IMR-90 (cell line): Measurements from ENCODE around the gene HSPH1. TPM values are rescaled to one million over a fixed set of nuclear protein-coding genes. Genes with fewer than 3 reads are reported as not detected.

Source experiments
- ATAC-seq: fragments of 200-7000 bp; cut with Tn5 transposase; 2 replicates; pipeline ENCODE4 v1.9.1; 2020; ENCODE audit warnings: low read depth, mild to moderate bottlenecking, moderate library complexity
- BruUV-seq: library from RNA; stranded (reverse); fragments of 400-500 nt; replicated peaks from 2 replicates; lab custom pipeline; 2021; lab: Mats Ljungman, UMichigan
- CTCF ChIA-PET: fragments of 300-600 bp; formaldehyde crosslinking; extraction: SDS; loops from one replicate; lab custom pipeline; 2021; ENCODE audit warnings: antibody characterized with exemption; lab: Yijun Ruan, JAX
- POLR2A ChIA-PET: fragments of 300-600 bp; sonication (Branson Sonifier 250); formaldehyde crosslinking; loops from one replicate; lab custom pipeline; 2022; ENCODE audit warnings: antibody characterized with exemption; ENCODE audit not compliant: unreplicated experiment; lab: Charles Lee
- DNase-seq: peaks from one replicate; pipeline ENCODE4 v3.0.0; 2013
- H2AFZ ChIP-seq: replicated peaks from 2 replicates; pipeline ENCODE3; 2013; ENCODE audit warnings: low read length, mild to moderate bottlenecking; ENCODE audit not compliant: poor library complexity
- H2AK5ac ChIP-seq: 2 replicates; pipeline ENCODE4 v1.6.1; 2013; ENCODE audit warnings: low read depth, low read length, inconsistent platforms
- H2AK9ac ChIP-seq: replicated peaks from 2 replicates; pipeline ENCODE3; 2013; ENCODE audit warnings: mild to moderate bottlenecking, low read depth, low read length, moderate library complexity; ENCODE audit not compliant: poor library complexity
- H2BK120ac ChIP-seq: 2 replicates; pipeline ENCODE4 v1.6.1; 2013; ENCODE audit warnings: low read depth, low read length, inconsistent platforms
- H2BK15ac ChIP-seq: 3 replicates; pipeline ENCODE4 v1.6.1; 2013; ENCODE audit warnings: low read depth, low read length, inconsistent platforms
- H2BK20ac ChIP-seq: 2 replicates; pipeline ENCODE4 v1.6.1; 2013; ENCODE audit warnings: low read depth, mild to moderate bottlenecking, inconsistent platforms, low read length, moderate library complexity
- H2BK5ac ChIP-seq: 2 replicates; pipeline ENCODE4 v1.6.1; 2013; ENCODE audit warnings: mild to moderate bottlenecking, low read depth, low read length, inconsistent platforms; ENCODE audit not compliant: poor library complexity, severe bottlenecking
- H3K14ac ChIP-seq: replicated peaks from 2 replicates; pipeline ENCODE4 v1.6.1; 2013; ENCODE audit warnings: low read depth, low read length, inconsistent platforms
- H3K18ac ChIP-seq: 2 replicates; pipeline ENCODE4 v1.6.1; 2013; ENCODE audit warnings: low read depth, low read length, control low read depth
- H3K23ac ChIP-seq: 2 replicates; pipeline ENCODE4 v1.6.1; 2013; ENCODE audit warnings: low read depth, low read length, inconsistent platforms
- H3K27ac ChIP-seq: 2 replicates; pipeline ENCODE4 v1.5.1; 2013; ENCODE audit warnings: mild to moderate bottlenecking, control low read depth, low read length; ENCODE audit not compliant: insufficient read depth
- H3K27me3 ChIP-seq: 2 replicates; pipeline ENCODE4 v1.6.1; 2013; ENCODE audit warnings: low read length; ENCODE audit not compliant: control insufficient read depth, insufficient read depth
- H3K36me3 ChIP-seq: 2 replicates; pipeline ENCODE4 v1.6.1; 2013; ENCODE audit warnings: low read length, mixed read lengths; ENCODE audit not compliant: control insufficient read depth, insufficient read depth
- H3K4ac ChIP-seq: 2 replicates; pipeline ENCODE4 v1.6.1; 2013; ENCODE audit warnings: low read depth, low read length, inconsistent platforms
- H3K4me1 ChIP-seq: 2 replicates; pipeline ENCODE4 v1.6.1; 2013; ENCODE audit warnings: low read length, mixed read lengths; ENCODE audit not compliant: control insufficient read depth, insufficient read depth
- H3K4me2 ChIP-seq: 2 replicates; pipeline ENCODE4 v1.6.1; 2013; ENCODE audit warnings: low read depth, mild to moderate bottlenecking, control low read depth, low read length, moderate library complexity
- H3K4me3 ChIP-seq: 2 replicates; pipeline ENCODE4 v1.5.1; 2013; ENCODE audit warnings: low read depth, mild to moderate bottlenecking, control low read depth, low read length, moderate library complexity; ENCODE audit not compliant: insufficient read depth
- H3K56ac ChIP-seq: 2 replicates; pipeline ENCODE4 v1.6.1; 2013; ENCODE audit warnings: low read length, inconsistent platforms; ENCODE audit not compliant: insufficient read depth; ENCODE audit errors: extremely low read depth
- H3K79me1 ChIP-seq, 2 experiments: 2 replicates each; pipeline ENCODE4 v1.6.1; 2013; ENCODE audit warnings: low read length in 2 of 2, inconsistent platforms in 1 of 2, low read depth in 1 of 2
- H3K9ac ChIP-seq: 2 replicates; pipeline ENCODE4 v1.6.1; 2013; ENCODE audit warnings: low read depth, low read length, control low read depth
- H3K9me1 ChIP-seq: 2 replicates; pipeline ENCODE4 v1.6.1; 2013; ENCODE audit warnings: low read length, inconsistent platforms; ENCODE audit not compliant: insufficient read depth
- H3K9me3 ChIP-seq: 2 replicates; pipeline ENCODE4 v1.6.1; 2013; ENCODE audit warnings: low read length; ENCODE audit not compliant: control insufficient read depth, insufficient read depth
- H4K20me1 ChIP-seq: 2 replicates; pipeline ENCODE4 v1.6.1; 2013; ENCODE audit warnings: low read length, inconsistent platforms; ENCODE audit not compliant: insufficient read depth
- H4K5ac ChIP-seq: 2 replicates; pipeline ENCODE4 v1.6.1; 2013; ENCODE audit warnings: mild to moderate bottlenecking, low read depth, low read length, control low read depth
- H4K8ac ChIP-seq, 2 experiments: 2 replicates each; pipeline ENCODE4 v1.6.1; 2013; ENCODE audit warnings: low read depth in 2 of 2, low read length in 2 of 2, control low read depth in 1 of 2, inconsistent platforms in 1 of 2
- H4K91ac ChIP-seq: 2 replicates; pipeline ENCODE4 v1.6.1; 2013; ENCODE audit warnings: low read depth, low read length, inconsistent platforms; ENCODE audit not compliant: insufficient read depth
- BHLHE40 ChIP-seq: fragments of 150-350 bp; IDR thresholded peaks from 2 replicates; pipeline ENCODE4 v1.6.1; 2016; ENCODE audit warnings: mild to moderate bottlenecking, low read depth, low read length
- CEBPB ChIP-seq: IDR thresholded peaks from 2 replicates; pipeline ENCODE4 v1.6.1; 2012; ENCODE audit warnings: low read depth, low read length, improper control_type of control experiment
- CHD1 ChIP-seq: IDR thresholded peaks from 2 replicates; pipeline ENCODE4 v1.6.1; 2012; ENCODE audit warnings: low read depth, low read length, improper control_type of control experiment
- CTCF ChIP-seq: conservative IDR thresholded peaks from 2 replicates; pipeline ENCODE4 v1.5.1; 2012; ENCODE audit warnings: mild to moderate bottlenecking, low read depth, low read length, improper control_type of control experiment
- FOS ChIP-seq: fragments of 150-350 bp; IDR thresholded peaks from 2 replicates; pipeline ENCODE4 v1.6.1; 2016; ENCODE audit warnings: low read depth, low read length
- MAFK ChIP-seq: IDR thresholded peaks from 2 replicates; pipeline ENCODE4 v1.6.1; 2012; ENCODE audit warnings: low read depth, low read length, improper control_type of control experiment
- MAZ ChIP-seq: IDR thresholded peaks from 2 replicates; pipeline ENCODE4 v1.6.1; 2012; ENCODE audit warnings: low read depth, mild to moderate bottlenecking, low read length, improper control_type of control experiment, moderate library complexity, borderline replicate concordance
- MXI1 ChIP-seq: IDR thresholded peaks from 2 replicates; pipeline ENCODE4 v1.6.1; 2012; ENCODE audit warnings: low read depth, mild to moderate bottlenecking, low read length, moderate library complexity, borderline replicate concordance
- NFE2L2 ChIP-seq: fragments of 150-350 bp; IDR thresholded peaks from 2 replicates; pipeline ENCODE4 v1.6.1; 2016; ENCODE audit warnings: low read depth, mild to moderate bottlenecking, low read length
- POLR2A ChIP-seq: IDR thresholded peaks from 2 replicates; pipeline ENCODE4 v1.6.1; 2012; ENCODE audit warnings: mild to moderate bottlenecking, low read depth, low read length
- RAD21 ChIP-seq: IDR thresholded peaks from 2 replicates; pipeline ENCODE4 v1.6.1; 2012; ENCODE audit warnings: low read length, improper control_type of control experiment
- RCOR1 ChIP-seq: IDR thresholded peaks from 2 replicates; pipeline ENCODE4 v1.6.1; 2012; ENCODE audit warnings: mild to moderate bottlenecking, low read length, improper control_type of control experiment; ENCODE audit not compliant: insufficient replicate concordance
- RFX5 ChIP-seq: IDR thresholded peaks from 2 replicates; pipeline ENCODE4 v1.8.0; 2012; ENCODE audit warnings: low read depth, mild to moderate bottlenecking, low read length, moderate library complexity
- SMC3 ChIP-seq: fragments of 150-350 bp; IDR thresholded peaks from 2 replicates; pipeline ENCODE4 v1.6.1; 2016; ENCODE audit warnings: low read depth, mild to moderate bottlenecking, antibody characterized with exemption, low read length, moderate library complexity
- WGBS, 2 experiments: methylation state at CpG; one replicate each; pipeline versions ENCODE4 v1.1.5 to v1.1.7; 2013; ENCODE audit warnings: missing lambda C conversion rate in 2 of 2; ENCODE audit not compliant: insufficient read length in 1 of 2; ENCODE audit errors: extremely low coverage in 2 of 2; 5-methylcytosine and 5-hydroxymethylcytosine counted together
- dilution Hi-C: fragments of 300-500 bp; cut with HindIII; formaldehyde crosslinking; loops from one replicate; pipeline ENCODE4 v1.14.3; 2018; ENCODE audit warnings: low sequenced_read_pairs; ENCODE audit not compliant: unreplicated experiment
- in situ Hi-C: fragments of 300-500 bp; cut with MboI; formaldehyde crosslinking; loops from 3 replicates; pipeline ENCODE4 v1.14.3; 2019; ENCODE audit warnings: low sequenced_read_pairs, inconsistent platforms, mixed read lengths
- intact Hi-C: fragments of 100-400 bp; cut with micrococcal nuclease; formaldehyde crosslinking; loops from 2 replicates; pipeline ENCODE4 v1.10.0; 2022
- polyA plus RNA-seq, 3 experiments: library from polyadenylated mRNA; depleted of rRNA; stranded (reverse); fragments of >200 nt; gene quantifications; 2 replicates each; pipeline ENCODE4 v1.2.3, GENCODE V29; 2012; ENCODE audit warnings: low replicate concordance in 1 of 3
- total RNA-seq: library from RNA; depleted of rRNA; stranded (reverse); fragments of >200 nt; gene quantifications from 2 replicates; pipeline ENCODE4 v1.2.3, GENCODE V29; 2012
- TF ChIP-seq, protein P1 (sequence below): fragments of 150-350 bp; IDR thresholded peaks from 2 replicates; pipeline ENCODE4 v1.6.1; 2017; ENCODE audit warnings: mild to moderate bottlenecking, antibody characterized with exemption, low read length, low read depth
- TF ChIP-seq, protein P2 (sequence below): fragments of 150-350 bp; IDR thresholded peaks from 2 replicates; pipeline ENCODE4 v1.6.1; 2016; ENCODE audit warnings: low read depth, mild to moderate bottlenecking, low read length, moderate library complexity, borderline replicate concordance

HSPH1 gene
- total and polyA plus RNA-seq, 2 of the 4 experiments (the other 2 are of a cell fraction) = 36.8 to 40.3 TPM

GRCh38 chr13:31121379-31122140 lies 40.1 kb downstream of the HSPH1 start:
- Histone ChIP-seq H3K18ac (no peak overlapping the region), H4K5ac (no peak overlapping the region), H3K27ac (no peak overlapping the region), H2AK9ac (no peak overlapping the region), H3K4me3 (no peak overlapping the region), H4K8ac (no peak overlapping the region), H3K4me1 (no peaks in the 10 kb centered on the region; the same call in 1 of the 2 replicates), H3K79me1 (no peaks in the 10 kb centered on the region), H2BK20ac (no peak overlapping the region), H3K56ac (no peak overlapping the region), H3K27me3 (peaks cover 85% of the 10 kb centered on the region), H4K91ac (no peak overlapping the region), H2BK15ac (no peak overlapping the region), H3K36me3 (no peaks in the 10 kb centered on the region), H2BK120ac (no peak overlapping the region), H3K4ac (no peak overlapping the region), H2AK5ac (no peak overlapping the region), H3K9ac (no peak overlapping the region), H4K20me1 (no peaks in the 10 kb centered on the region), H3K14ac (no peak overlapping the region), H3K23ac (no peak overlapping the region), H3K4me2 (no peak overlapping the region), H3K9me1 (no peaks in the 10 kb centered on the region), H3K9me3 (peaks cover 5% of the 10 kb centered on the region), H2BK5ac (no peak overlapping the region), H2AFZ (no peak overlapping the region)
- POLR2A ChIA-PET = no interaction called here
- CTCF ChIA-PET = no interaction called here
- no peak for DNase-seq
- TF ChIP-seq MAZ = no peak
- no peak for TF ChIP-seq RFX5
- TF ChIP-seq RCOR1 = no peak
- TF ChIP-seq CEBPB = no peak
- no peak for TF ChIP-seq FOS
- TF ChIP-seq MXI1 = no peak
- no peak for TF ChIP-seq BHLHE40
- no peak for TF ChIP-seq MAFK
- no peak for TF ChIP-seq CHD1
- no peak for TF ChIP-seq SMC3
- TF ChIP-seq, protein P1, sequence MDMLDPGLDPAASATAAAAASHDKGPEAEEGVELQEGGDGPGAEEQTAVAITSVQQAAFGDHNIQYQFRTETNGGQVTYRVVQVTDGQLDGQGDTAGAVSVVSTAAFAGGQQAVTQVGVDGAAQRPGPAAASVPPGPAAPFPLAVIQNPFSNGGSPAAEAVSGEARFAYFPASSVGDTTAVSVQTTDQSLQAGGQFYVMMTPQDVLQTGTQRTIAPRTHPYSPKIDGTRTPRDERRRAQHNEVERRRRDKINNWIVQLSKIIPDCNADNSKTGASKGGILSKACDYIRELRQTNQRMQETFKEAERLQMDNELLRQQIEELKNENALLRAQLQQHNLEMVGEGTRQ = no peak
- TF ChIP-seq, protein P2, sequence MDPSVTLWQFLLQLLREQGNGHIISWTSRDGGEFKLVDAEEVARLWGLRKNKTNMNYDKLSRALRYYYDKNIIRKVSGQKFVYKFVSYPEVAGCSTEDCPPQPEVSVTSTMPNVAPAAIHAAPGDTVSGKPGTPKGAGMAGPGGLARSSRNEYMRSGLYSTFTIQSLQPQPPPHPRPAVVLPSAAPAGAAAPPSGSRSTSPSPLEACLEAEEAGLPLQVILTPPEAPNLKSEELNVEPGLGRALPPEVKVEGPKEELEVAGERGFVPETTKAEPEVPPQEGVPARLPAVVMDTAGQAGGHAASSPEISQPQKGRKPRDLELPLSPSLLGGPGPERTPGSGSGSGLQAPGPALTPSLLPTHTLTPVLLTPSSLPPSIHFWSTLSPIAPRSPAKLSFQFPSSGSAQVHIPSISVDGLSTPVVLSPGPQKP = no peak
- no peak for TF ChIP-seq NFE2L2
- TF ChIP-seq CTCF = no peak
- no peak for TF ChIP-seq POLR2A
- TF ChIP-seq RAD21 = no peak
- no TSS peak for BruUV-seq
- in situ Hi-C loops = no loop called here
- intact Hi-C loops = no loop called here
- 50% methylated on average over 2 of the region's 7 CpGs; no CpG with 5 or more reads in 1 of the 2 experiments for WGBS, 2 experiments
- dilution Hi-C loops = no loop called here
- ATAC-seq = no peak
